Stimulated activated naive CD4-positive, alpha-beta T cell treated with Interleukin-2 at 50 U/mL for 16 hours (primary cell): Measurements from ENCODE around the gene GCSAML.

ENCODE experiments used
- DNase-seq: peaks from one replicate; lab custom pipeline; 2025; lab: John Stamatoyannopoulos, UW

GCSAML gene

GRCh38 chr1:247574664-247575063 is 25.7 kb downstream of the GCSAML start:
- DNase-seq, result no peak

GRCh38 chr1:247576514-247576913 is 27.6 kb downstream of the GCSAML start:
- DNase-seq, result no peak

GRCh38 chr1:247578946-247579460 is 30.1 kb downstream of the GCSAML start:
- no peak for DNase-seq

- DNase-seq, result no peak
Measured at GRCh38 chr1:247588060-247588459, 39.1 kb downstream of the GCSAML start, which contains the start of gene OR2G2. OR2G2 (plus strand) TSS chr1:247588360; CDS start chr1:247588360, 0 bp downstream.

- no peak for DNase-seq
Measured at GRCh38 chr1:247605286-247605685, 56.4 kb downstream of the GCSAML start, which contains the start of gene OR2G3. OR2G3 (plus strand) TSS chr1:247605586; CDS start chr1:247605586, 0 bp downstream.

GRCh38 chr1:247613405-247613804 is 64.5 kb downstream of the GCSAML start:
- DNase-seq, result no peak

GRCh38 chr1:247614625-247615024 is 65.7 kb downstream of the GCSAML start:
- DNase-seq, result no peak
